ENCODE results near the gene TMEM229A. TPM values are rescaled to one million over a fixed set of nuclear protein-coding genes. Genes with fewer than 3 reads are reported as not detected.

The TMEM229A gene
- total and polyA plus RNA-seq, 11 donors = 0.15 TPM; not detected in 10

GRCh38 chr7:124035706-124036105 lies 2.8 kb upstream of the TMEM229A start:
- Histone ChIP-seq H3K36me3 (no peaks in the 10 kb centered on the region), H3K4me3 (no peak overlapping the region), H3K27ac (no peak overlapping the region), H3K9me3 (no peaks in the 10 kb centered on the region), H3K4me1 (peaks cover 0 to 23% (median 9%) of the 10 kb centered on the region in 12 donors), H3K27me3 (peaks cover 0 to 38% (median 16%) of the 10 kb centered on the region in 9 donors)
- DNase-seq (no peak), ATAC-seq (no peak)
- intact Hi-C loops (cut with DNase I) = no loop called here
- TF ChIP-seq POLR2A (IDR thresholded peaks at IDR 0.05) (no peak), CTCF (IDR thresholded peaks at IDR 0.05) (no peak)
- WGBS, 4 donors = 87 to 93% (median 89%) methylated on average over 3 of the region's 3 CpGs

- Histone ChIP-seq H3K4me1 (peaks cover 0 to 23% (median 9%) of the 10 kb centered on the region in 12 donors), H3K36me3 (no peaks in the 10 kb centered on the region), H3K4me3 (no peak overlapping the region), H3K9me3 (no peaks in the 10 kb centered on the region), H3K27ac (no peak overlapping the region), H3K27me3 (peaks cover 0 to 46% (median 18%) of the 10 kb centered on the region in 9 donors)
- intact Hi-C loops (cut with DNase I) = no loop called here
- WGBS, 4 donors = 57 to 100% (median 93%) methylated on average over 1 of the region's 1 CpG
- DNase-seq = no peak
- no peak for ATAC-seq
- no peak for TF ChIP-seq CTCF (IDR thresholded peaks at IDR 0.05)
- no peak for TF ChIP-seq POLR2A (IDR thresholded peaks at IDR 0.05)
These were observed 1.9 kb upstream of the TMEM229A start for GRCh38 chr7:124034754-124035100.

GRCh38 chr7:124033807-124034753 lies 1.2 kb upstream of the TMEM229A start:
- no peaks in the 10 kb centered on the region for H3K9me3 ChIP-seq
- WGBS, 4 donors = 49 to 62% (median 54%) methylated on average over 16 of the region's 16 CpGs
- TF ChIP-seq POLR2A (IDR thresholded peaks at IDR 0.05) (no peak), CTCF (IDR thresholded peaks at IDR 0.05) (no peak)
- intact Hi-C loops (cut with DNase I) = no loop called here
- no peak overlapping the region for H3K27ac ChIP-seq
- H3K36me3 ChIP-seq = no peaks in the 10 kb centered on the region
- H3K4me3 ChIP-seq = peak overlapping the region in 6 of 12 donors; percentile 22 to 60 (median 56)
- H3K27me3 ChIP-seq = peaks cover 0 to 52% (median 18%) of the 10 kb centered on the region in 9 donors
- H3K4me1 ChIP-seq = peaks cover 0 to 23% (median 9%) of the 10 kb centered on the region in 12 donors
- ATAC-seq (no peak), DNase-seq (no peak)

GRCh38 chr7:124033095-124033806 lies 384 bp upstream of the TMEM229A start:
- intact Hi-C loops (cut with DNase I) = no loop called here
- H3K4me3 ChIP-seq = peak overlapping the region in 11 of 12 donors; percentile 22 to 60 (median 49)
- H3K27me3 ChIP-seq = peaks cover 0 to 52% (median 24%) of the 10 kb centered on the region in 9 donors
- H3K4me1 ChIP-seq = peaks cover 0 to 23% (median 9%) of the 10 kb centered on the region in 12 donors
- no peak overlapping the region for H3K27ac ChIP-seq
- no peaks in the 10 kb centered on the region for H3K9me3 ChIP-seq
- WGBS, 4 donors = 1 to 4% (median 1%) methylated on average over 23 to 70 of the region's 70 CpGs
- DNase-seq = peak; percentile 20 to 59 (median 34)
- no peaks in the 10 kb centered on the region for H3K36me3 ChIP-seq
- ATAC-seq = peak; percentile 71 to 83 (median 76)
- no peak for TF ChIP-seq POLR2A (IDR thresholded peaks at IDR 0.05)
- TF ChIP-seq CTCF (IDR thresholded peaks at IDR 0.05) = peak in 1 of 12 donors; percentile 11

Data from heart left ventricle (tissue), 16 donors.